ENCODE results near the gene POLR3GL.

POLR3GL gene

DNA sequence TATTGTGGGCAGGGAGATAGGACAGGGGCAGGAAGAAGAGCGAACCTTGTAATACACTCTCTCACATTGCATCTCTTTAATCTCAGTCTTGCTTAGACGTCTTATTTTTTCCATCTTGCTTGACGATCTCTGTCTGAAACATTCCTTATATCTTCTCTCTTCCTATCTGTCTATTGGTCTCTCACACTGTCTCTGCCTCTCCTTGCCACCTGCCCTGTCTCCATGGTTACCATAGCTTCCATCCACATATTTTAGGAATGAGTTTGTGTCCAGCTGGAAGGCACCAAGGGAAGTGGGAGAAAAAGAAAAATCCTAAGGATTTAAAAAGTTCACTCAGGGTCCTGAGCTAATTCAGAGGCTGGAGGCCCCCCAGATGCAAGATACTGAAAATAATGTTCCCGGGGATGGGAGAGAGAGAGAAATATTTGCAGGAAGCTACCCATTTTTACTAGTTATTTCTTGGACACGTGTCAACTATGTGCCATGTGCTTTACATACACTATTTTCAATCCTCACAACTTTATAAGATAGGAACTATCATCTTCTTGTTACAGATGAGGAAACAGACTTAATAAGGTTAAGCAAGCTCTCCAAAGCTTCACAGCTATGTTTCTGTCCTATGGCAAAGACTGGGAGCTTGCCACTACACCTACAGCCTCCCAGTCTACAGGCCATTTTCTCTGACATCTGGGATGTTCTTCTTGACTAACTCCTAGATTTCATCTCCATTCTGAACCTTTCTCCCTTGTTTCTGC lies 1.0 kb upstream of the POLR3GL start:
- Histone ChIP-seq H3K9ac (ENCODE audit: low read length) (peak overlapping the region; percentile 76), H3K9me3 (ENCODE audit: control insufficient read depth, low read length) (no peaks in the 10 kb centered on the region), H3K27me3 (ENCODE audit: control insufficient read depth, insufficient read depth, low read length) (peaks cover 34% of the 10 kb centered on the region), H3K4me3 (ENCODE audit: low read length) (peak overlapping the region; percentile 15), H3K4me1 (ENCODE audit: control insufficient read depth, insufficient read depth, low read length) (peaks cover 41% of the 10 kb centered on the region), H3K36me3 (ENCODE audit: control insufficient read depth, insufficient read depth, low read length) (no peaks in the 10 kb centered on the region)

DNA sequence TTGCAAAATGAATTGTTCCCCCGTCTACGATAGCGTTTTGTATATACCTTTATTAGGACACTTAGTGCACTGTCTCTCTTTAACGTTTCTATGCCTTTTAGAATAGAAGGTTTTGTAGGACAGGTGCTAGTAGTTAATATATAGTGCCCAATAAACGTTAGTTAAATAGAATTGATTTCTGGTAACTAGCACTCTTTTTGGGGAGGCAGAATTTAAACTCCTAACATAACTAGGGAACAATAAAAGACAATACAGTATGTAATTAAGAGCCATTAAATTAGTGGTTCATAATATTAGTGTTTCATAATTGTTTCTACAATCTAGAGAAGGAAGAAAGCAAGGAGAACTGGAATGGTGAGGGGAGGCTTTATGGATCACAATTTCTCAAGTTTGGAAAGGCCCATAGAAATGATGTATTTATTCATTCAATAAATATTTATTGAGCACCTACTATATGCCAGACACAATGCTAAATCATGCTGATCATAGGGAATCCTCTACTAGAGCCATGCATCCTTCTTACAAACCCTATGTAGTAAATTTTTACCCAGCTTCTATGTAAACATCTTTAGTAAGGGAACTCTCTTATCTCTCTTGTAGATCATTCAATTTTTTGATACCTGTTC lies 742 bp downstream of the POLR3GL start:
- Histone ChIP-seq H3K4me3 (ENCODE audit: low read length) (peak overlapping the region; percentile 15), H3K9ac (ENCODE audit: low read length) (peak overlapping the region; percentile 76), H3K4me1 (ENCODE audit: control insufficient read depth, insufficient read depth, low read length) (peaks cover 41% of the 10 kb centered on the region)

DNA sequence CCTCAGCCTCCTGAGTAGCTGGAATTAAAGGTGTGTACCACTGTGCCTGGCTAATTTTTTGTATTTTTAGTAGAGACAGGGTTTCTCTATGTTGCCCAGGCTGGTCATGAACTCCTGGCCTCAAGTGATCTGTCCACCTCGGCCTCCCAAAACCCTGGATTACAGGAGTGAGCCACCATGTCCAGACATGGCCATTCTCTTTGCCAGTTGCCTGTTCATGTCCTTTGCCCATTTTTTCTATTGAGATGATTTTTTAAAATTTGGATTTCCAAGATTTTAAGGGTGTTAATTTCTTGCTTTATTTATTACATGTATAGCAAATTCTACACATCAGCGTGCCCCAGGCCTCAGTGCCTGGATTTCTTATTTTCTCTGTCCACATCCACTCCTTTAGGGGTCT lies 2.8 kb downstream of the POLR3GL start:
- Histone ChIP-seq H3K4me1 (ENCODE audit: control insufficient read depth, insufficient read depth, low read length) (peaks cover 23% of the 10 kb centered on the region), H3K9me3 (ENCODE audit: control insufficient read depth, low read length) (no peaks in the 10 kb centered on the region), H3K27me3 (ENCODE audit: control insufficient read depth, insufficient read depth, low read length) (peaks cover under 1% of the 10 kb centered on the region), H3K4me3 (ENCODE audit: low read length) (no peak overlapping the region), H3K9ac (ENCODE audit: low read length) (no peak overlapping the region), H3K36me3 (ENCODE audit: control insufficient read depth, insufficient read depth, low read length) (no peaks in the 10 kb centered on the region)

More for the DNA sequence above, 742 bp downstream of the POLR3GL start:
- Histone ChIP-seq H3K9me3 (ENCODE audit: control insufficient read depth, low read length) (no peaks in the 10 kb centered on the region), H3K27me3 (ENCODE audit: control insufficient read depth, insufficient read depth, low read length) (peaks cover 21% of the 10 kb centered on the region), H3K36me3 (ENCODE audit: control insufficient read depth, insufficient read depth, low read length) (no peaks in the 10 kb centered on the region)

DNA sequence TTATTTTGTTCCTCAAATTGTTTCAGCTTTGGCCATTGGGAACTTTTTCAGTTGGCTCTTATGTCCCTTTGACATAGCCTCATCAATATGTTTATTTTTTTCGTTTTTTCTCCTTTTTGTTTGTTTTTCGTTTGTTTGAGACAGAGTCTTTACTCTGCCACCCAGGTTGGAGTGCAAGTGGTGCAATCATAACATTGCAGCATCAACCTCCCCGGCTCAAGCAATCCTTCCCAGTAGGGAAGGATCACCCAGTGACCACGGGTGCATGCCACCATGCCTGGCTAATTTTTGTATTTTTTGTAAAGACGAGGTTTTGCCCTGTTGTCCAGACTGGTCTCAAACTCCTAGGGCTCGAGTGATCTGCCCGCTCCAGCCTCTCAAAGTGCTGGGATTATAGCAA lies 8.1 kb downstream of the POLR3GL start:
- no peaks in the 10 kb centered on the region for H3K9me3 ChIP-seq (ENCODE audit: control insufficient read depth, low read length)
- no peak overlapping the region for H3K4me3 ChIP-seq (ENCODE audit: low read length)
- H3K4me1 ChIP-seq (ENCODE audit: control insufficient read depth, insufficient read depth, low read length) = peaks cover 2% of the 10 kb centered on the region
- no peaks in the 10 kb centered on the region for H3K27me3 ChIP-seq (ENCODE audit: control insufficient read depth, insufficient read depth, low read length)
- H3K36me3 ChIP-seq (ENCODE audit: control insufficient read depth, insufficient read depth, low read length) = no peaks in the 10 kb centered on the region
- H3K9ac ChIP-seq (ENCODE audit: low read length) = no peak overlapping the region

DNA sequence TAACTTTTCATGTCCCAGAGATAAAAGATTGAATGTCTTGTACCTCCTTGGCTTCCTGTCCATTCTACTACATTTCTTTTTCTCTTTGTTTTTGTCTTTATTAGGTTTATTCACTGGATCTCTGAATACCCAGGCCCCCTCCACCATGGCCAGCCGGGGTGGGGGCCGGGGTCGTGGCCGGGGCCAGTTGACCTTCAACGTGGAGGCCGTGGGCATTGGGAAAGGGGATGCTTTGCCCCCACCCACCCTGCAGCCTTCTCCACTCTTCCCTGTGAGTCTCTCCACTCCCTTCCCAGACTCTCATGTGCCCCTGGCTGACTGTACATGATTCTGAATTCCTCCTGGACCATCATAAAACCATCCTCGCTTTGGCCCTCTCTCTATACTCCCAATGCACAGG lies 10.2 kb downstream of the POLR3GL start:
- H3K4me3 ChIP-seq (ENCODE audit: low read length) = no peak overlapping the region
- no peaks in the 10 kb centered on the region for H3K9me3 ChIP-seq (ENCODE audit: control insufficient read depth, low read length)
- no peaks in the 10 kb centered on the region for H3K27me3 ChIP-seq (ENCODE audit: control insufficient read depth, insufficient read depth, low read length)
- peaks cover 22% of the 10 kb centered on the region for H3K4me1 ChIP-seq (ENCODE audit: control insufficient read depth, insufficient read depth, low read length)
- no peak overlapping the region for H3K9ac ChIP-seq (ENCODE audit: low read length)
- no peaks in the 10 kb centered on the region for H3K36me3 ChIP-seq (ENCODE audit: control insufficient read depth, insufficient read depth, low read length)

DNA sequence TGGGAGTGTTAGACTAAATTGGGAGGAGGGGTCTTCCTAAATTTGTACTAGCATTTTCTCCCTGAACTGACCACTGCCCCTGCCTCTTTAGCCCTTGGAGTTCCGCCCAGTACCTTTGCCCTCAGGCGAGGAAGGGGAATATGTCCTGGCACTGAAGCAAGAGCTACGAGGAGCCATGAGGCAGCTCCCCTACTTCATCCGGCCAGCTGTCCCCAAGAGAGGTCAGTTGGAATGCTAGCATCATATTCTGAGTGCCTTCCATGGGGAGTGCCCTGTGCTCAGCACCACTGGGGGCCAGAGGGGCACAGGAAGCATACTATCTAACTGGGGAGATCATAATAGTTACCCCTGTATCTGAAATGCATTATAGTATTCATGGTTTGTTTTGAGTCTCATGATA lies 10.7 kb downstream of the POLR3GL start:
- H3K27me3 ChIP-seq (ENCODE audit: control insufficient read depth, insufficient read depth, low read length) = no peaks in the 10 kb centered on the region
- no peaks in the 10 kb centered on the region for H3K9me3 ChIP-seq (ENCODE audit: control insufficient read depth, low read length)
- H3K36me3 ChIP-seq (ENCODE audit: control insufficient read depth, insufficient read depth, low read length) = no peaks in the 10 kb centered on the region
- no peak overlapping the region for H3K9ac ChIP-seq (ENCODE audit: low read length)
- peaks cover 27% of the 10 kb centered on the region for H3K4me1 ChIP-seq (ENCODE audit: control insufficient read depth, insufficient read depth, low read length)
- H3K4me3 ChIP-seq (ENCODE audit: low read length) = no peak overlapping the region

DNA sequence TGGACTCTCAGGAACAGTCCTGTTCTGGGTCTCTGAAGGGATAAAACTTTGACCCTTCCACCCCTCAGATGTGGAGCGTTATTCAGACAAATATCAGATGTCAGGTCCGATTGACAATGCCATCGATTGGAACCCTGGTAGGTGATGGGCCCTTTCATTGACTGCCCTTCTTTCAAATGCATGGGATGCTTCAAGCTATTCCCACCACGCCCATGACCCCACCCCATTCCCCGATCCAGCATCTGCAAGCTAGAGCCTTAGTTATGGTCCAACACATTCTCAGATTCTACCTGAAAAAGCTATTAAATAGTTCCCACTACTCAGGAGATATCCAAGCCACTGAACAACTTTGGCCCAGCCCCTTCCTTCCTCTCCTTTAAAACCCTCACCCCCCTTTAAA lies 12.5 kb downstream of the POLR3GL start:
- H3K9me3 ChIP-seq (ENCODE audit: control insufficient read depth, low read length) = no peaks in the 10 kb centered on the region
- H3K4me1 ChIP-seq (ENCODE audit: control insufficient read depth, insufficient read depth, low read length) = peaks cover 37% of the 10 kb centered on the region
- no peak overlapping the region for H3K4me3 ChIP-seq (ENCODE audit: low read length)
- peak overlapping the region; percentile 74 for H3K9ac ChIP-seq (ENCODE audit: low read length)
- H3K27me3 ChIP-seq (ENCODE audit: control insufficient read depth, insufficient read depth, low read length) = no peaks in the 10 kb centered on the region
- no peaks in the 10 kb centered on the region for H3K36me3 ChIP-seq (ENCODE audit: control insufficient read depth, insufficient read depth, low read length)

DNA sequence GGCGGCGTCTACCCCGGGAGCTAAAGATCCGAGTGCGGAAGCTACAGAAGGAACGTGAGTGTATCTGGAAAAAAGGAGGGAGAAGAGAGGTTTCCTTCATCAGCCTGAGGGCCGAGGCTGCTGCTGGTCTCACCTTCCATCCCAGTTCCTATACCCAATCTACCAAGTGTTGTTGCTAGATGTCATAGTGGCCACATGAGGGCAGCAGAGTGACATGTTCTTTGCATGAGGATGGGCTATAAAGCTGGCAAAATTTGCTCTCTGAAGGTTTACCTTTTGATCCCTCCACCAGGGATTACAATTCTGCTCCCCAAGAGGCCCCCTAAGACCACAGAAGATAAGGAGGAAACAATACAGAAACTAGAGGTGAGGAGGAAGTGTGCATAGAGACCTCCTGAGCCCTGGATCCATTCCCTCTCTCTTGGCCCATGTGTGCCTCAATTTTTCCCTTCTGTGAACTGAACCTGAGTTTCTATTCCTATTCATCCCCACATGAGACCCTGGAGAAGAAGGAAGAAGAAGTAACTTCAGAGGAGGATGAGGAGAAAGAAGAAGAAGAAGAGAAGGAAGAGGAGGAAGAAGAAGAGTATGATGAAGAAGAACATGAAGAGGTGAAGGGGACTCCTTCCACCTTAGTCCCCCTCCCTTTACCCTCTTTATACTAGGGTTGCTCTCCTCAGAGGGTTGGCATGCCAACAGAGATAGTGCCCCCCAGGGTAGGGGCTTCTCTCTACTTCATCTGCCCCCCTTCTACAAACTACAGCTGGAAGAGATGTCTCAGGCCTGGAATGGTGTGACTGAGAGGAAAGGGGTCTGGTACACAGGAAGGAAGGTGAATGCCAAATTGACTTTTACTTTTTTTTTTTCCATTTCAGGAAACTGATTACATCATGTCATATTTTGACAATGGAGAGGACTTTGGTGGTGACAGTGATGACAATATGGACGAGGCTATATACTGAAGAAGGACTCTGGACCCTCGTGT lies 13.3 kb downstream of the POLR3GL start:
- Histone ChIP-seq H3K36me3 (ENCODE audit: control insufficient read depth, insufficient read depth, low read length) (no peaks in the 10 kb centered on the region), H3K27me3 (ENCODE audit: control insufficient read depth, insufficient read depth, low read length) (no peaks in the 10 kb centered on the region), H3K9ac (ENCODE audit: low read length) (peak overlapping the region; percentile 74), H3K4me1 (ENCODE audit: control insufficient read depth, insufficient read depth, low read length) (peaks cover 44% of the 10 kb centered on the region), H3K4me3 (ENCODE audit: low read length) (no peak overlapping the region), H3K9me3 (ENCODE audit: control insufficient read depth, low read length) (no peaks in the 10 kb centered on the region)

DNA sequence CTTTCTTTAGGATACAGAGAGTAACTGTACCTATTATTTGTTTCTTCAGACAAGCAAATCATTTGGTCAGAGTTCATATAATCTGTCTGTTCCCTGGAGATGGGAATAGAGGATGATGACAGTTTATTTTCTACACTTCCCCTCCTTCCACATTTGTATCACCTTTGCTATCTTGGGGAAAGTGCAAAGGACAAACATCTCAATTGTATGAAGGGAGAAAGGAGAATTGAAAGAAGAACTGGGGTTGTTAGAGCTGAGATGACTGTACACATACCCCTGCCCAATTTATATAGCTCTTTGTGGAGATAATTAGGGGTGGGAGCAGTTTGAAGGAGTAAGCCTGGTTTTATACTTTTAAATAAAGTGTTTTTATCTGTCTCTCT lies 14.0 kb downstream of the POLR3GL start:
- H3K9me3 ChIP-seq (ENCODE audit: control insufficient read depth, low read length) = no peaks in the 10 kb centered on the region
- no peaks in the 10 kb centered on the region for H3K36me3 ChIP-seq (ENCODE audit: control insufficient read depth, insufficient read depth, low read length)
- H3K9ac ChIP-seq (ENCODE audit: low read length) = peak overlapping the region; percentile 74
- H3K4me3 ChIP-seq (ENCODE audit: low read length) = no peak overlapping the region
- H3K4me1 ChIP-seq (ENCODE audit: control insufficient read depth, insufficient read depth, low read length) = peaks cover 51% of the 10 kb centered on the region
- no peaks in the 10 kb centered on the region for H3K27me3 ChIP-seq (ENCODE audit: control insufficient read depth, insufficient read depth, low read length)

DNA sequence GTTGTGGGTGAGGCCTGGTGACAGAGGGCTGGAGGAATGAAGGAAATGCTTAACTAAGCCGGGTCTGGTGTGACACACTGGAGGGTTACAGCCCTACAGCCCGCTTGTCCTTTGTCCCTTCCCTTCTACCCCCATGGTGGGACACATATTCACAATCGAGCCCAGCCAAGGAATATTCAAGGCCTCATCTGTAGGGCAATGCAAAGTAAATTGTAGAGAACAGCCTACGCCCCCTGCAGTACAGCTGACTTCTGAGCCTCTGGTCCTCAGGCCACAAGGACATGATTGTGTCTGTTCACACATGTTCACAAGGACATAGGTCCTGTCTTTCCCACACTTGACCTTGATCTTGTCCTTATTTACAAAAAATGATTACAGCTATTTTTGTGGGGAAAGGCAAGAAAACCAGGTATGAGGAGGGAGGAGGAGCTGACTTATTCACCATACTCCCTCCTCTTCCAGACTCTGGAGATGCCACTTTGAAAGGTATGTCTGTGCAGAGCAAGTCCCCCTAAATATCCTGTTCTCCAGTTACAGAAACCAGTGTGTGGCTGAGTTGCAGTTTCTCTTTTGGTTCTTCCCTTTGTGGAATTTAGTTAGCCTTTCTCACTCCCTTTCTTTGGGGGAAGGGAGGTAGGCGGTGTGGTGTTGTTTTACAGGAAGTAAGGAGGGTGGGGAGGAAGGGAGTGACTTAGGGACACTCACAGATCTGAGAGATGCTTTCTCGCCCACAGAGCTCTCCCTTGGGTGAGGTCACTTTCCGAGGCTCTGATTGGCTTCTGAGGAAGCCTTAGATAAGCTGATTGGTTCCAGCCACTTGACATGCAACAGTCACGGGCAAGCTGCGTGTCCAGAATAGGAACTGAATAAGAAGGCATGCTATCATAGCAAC lies 14.6 kb downstream of the POLR3GL start:
- Histone ChIP-seq H3K4me1 (ENCODE audit: control insufficient read depth, insufficient read depth, low read length) (peaks cover 57% of the 10 kb centered on the region), H3K4me3 (ENCODE audit: low read length) (peak overlapping the region; percentile 43), H3K9ac (ENCODE audit: low read length) (peak overlapping the region; percentile 74), H3K27me3 (ENCODE audit: control insufficient read depth, insufficient read depth, low read length) (no peaks in the 10 kb centered on the region), H3K36me3 (ENCODE audit: control insufficient read depth, insufficient read depth, low read length) (no peaks in the 10 kb centered on the region), H3K9me3 (ENCODE audit: control insufficient read depth, low read length) (no peaks in the 10 kb centered on the region)

DNA sequence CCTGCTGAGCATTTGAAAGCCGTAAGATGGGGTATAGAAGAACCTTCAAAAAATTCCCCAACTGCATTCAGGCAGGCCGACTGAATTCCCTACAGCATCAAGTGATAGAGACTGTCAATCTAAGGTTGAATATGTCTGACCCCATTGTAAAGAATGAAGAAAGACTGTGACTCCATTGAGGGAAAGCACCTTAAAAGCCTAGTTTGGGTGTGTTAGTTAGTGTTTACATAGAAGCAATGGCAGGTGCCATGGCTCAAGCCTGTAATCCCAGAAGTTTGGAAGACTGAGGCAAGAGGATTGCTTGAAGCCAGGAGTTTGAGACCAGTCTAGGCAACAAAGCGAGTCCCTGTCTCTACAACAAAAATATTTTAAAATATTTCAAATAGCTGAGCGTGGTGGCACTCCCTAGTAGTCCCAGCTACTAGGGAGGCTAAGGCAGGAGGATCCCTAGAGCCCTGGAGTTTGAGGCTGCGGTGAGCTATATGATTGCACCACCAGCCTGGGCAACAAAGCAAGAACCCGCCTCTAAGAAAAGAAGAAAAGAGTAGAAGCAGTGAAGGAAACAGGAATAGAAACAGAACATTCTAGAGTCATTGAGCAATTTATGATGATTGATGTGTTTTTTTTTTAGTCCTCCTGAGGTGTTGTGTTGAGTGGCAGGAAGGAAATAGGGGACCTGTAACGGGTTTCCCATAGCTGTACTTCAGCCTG lies 15.4 kb downstream of the POLR3GL start:
- no peaks in the 10 kb centered on the region for H3K9me3 ChIP-seq (ENCODE audit: control insufficient read depth, low read length)
- H3K27me3 ChIP-seq (ENCODE audit: control insufficient read depth, insufficient read depth, low read length) = no peaks in the 10 kb centered on the region
- no peaks in the 10 kb centered on the region for H3K36me3 ChIP-seq (ENCODE audit: control insufficient read depth, insufficient read depth, low read length)
- H3K4me1 ChIP-seq (ENCODE audit: control insufficient read depth, insufficient read depth, low read length) = peaks cover 61% of the 10 kb centered on the region
- H3K4me3 ChIP-seq (ENCODE audit: low read length) = no peak overlapping the region
- peak overlapping the region; percentile 64 for H3K9ac ChIP-seq (ENCODE audit: low read length)
